Measurements from ENCODE around the gene GAPT.

GAPT gene

GRCh38 chr5:58462154-58462553 is 29.1 kb upstream of the GAPT start:
- peak; percentile 51 for DNase-seq

- DNase-seq = peak; percentile 71
Measured at GRCh38 chr5:58462623-58463230, 28.5 kb upstream of the GAPT start.

GRCh38 chr5:58466939-58467338 is 24.3 kb upstream of the GAPT start:
- peak; percentile 75 for DNase-seq

GRCh38 chr5:58469896-58470295 is 21.3 kb upstream of the GAPT start:
- DNase-seq = no peak

- no peak for DNase-seq
Measured at GRCh38 chr5:58475404-58475803, 15.8 kb upstream of the GAPT start.

GRCh38 chr5:58477760-58478376 is 13.4 kb upstream of the GAPT start:
- no peak for DNase-seq

- DNase-seq = no peak
Measured at GRCh38 chr5:58481066-58481676, 10.1 kb upstream of the GAPT start.

- no peak for DNase-seq
Measured at GRCh38 chr5:58481828-58482227, 9.4 kb upstream of the GAPT start.

GRCh38 chr5:58482536-58482935 is 8.7 kb upstream of the GAPT start:
- no peak for DNase-seq

GRCh38 chr5:58484505-58484904 is 6.7 kb upstream of the GAPT start:
- no peak for DNase-seq

- peak; percentile 76 for DNase-seq
Measured at GRCh38 chr5:58486290-58486689, 4.9 kb upstream of the GAPT start.

GRCh38 chr5:58490402-58491050 is 709 bp upstream of the GAPT start:
- no peak for DNase-seq

- DNase-seq = no peak
Measured at GRCh38 chr5:58493141-58493540, 1.9 kb downstream of the GAPT start.

GRCh38 chr5:58496488-58496887 is 5.3 kb downstream of the GAPT start:
- no peak for DNase-seq

- no peak for DNase-seq
Measured at GRCh38 chr5:58497386-58497785, 6.2 kb downstream of the GAPT start.

GRCh38 chr5:58497921-58498320 is 6.7 kb downstream of the GAPT start:
- DNase-seq = no peak

- DNase-seq = peak; percentile 31
Measured at GRCh38 chr5:58498340-58498942, 7.2 kb downstream of the GAPT start.

- DNase-seq = no peak
Measured at GRCh38 chr5:58499231-58499630, 8.0 kb downstream of the GAPT start.

GRCh38 chr5:58499941-58500340 is 8.7 kb downstream of the GAPT start:
- DNase-seq = no peak

- no peak for DNase-seq
Measured at GRCh38 chr5:58501778-58502417, 10.7 kb downstream of the GAPT start.

- no peak for DNase-seq
Measured at GRCh38 chr5:58503390-58504046, 12.3 kb downstream of the GAPT start.

- DNase-seq = no peak
Measured at GRCh38 chr5:58504766-58505165, 13.5 kb downstream of the GAPT start.

- no peak for DNase-seq
Measured at GRCh38 chr5:58505502-58505901, 14.3 kb downstream of the GAPT start.
